ENCODE data around the gene SYNGAP1.
A peak's percentile ranks its signal among the peaks of the same experiment; 100 is the strongest.

Gene SYNGAP1

GRCh38 chr6:33405386-33405940 is 14.4 kb upstream of the SYNGAP1 start:
- DNase-seq = no peak

GRCh38 chr6:33406126-33406525 is 13.7 kb upstream of the SYNGAP1 start:
- DNase-seq = no peak

- DNase-seq = peak; percentile 66
Observed at GRCh38 chr6:33407132-33407718, 12.6 kb upstream of the SYNGAP1 start.

GRCh38 chr6:33410050-33410710 is 9.7 kb upstream of the SYNGAP1 start:
- DNase-seq = peak; percentile 98

- DNase-seq = peak; percentile 29
Observed at GRCh38 chr6:33410711-33411631, 8.9 kb upstream of the SYNGAP1 start, which contains the start of gene PHF1. Gene PHF1 (plus strand): TSS chr6:33411014. CDS start chr6:33412264, 1,250 bp downstream.

- DNase-seq = no peak
Observed at GRCh38 chr6:33411632-33412005, 8.2 kb upstream of the SYNGAP1 start.

- no peak for DNase-seq
Observed at GRCh38 chr6:33412140-33413009, 7.5 kb upstream of the SYNGAP1 start.

GRCh38 chr6:33413241-33414120 is 6.4 kb upstream of the SYNGAP1 start:
- DNase-seq = no peak

GRCh38 chr6:33414592-33415271 is 5.1 kb upstream of the SYNGAP1 start:
- no peak for DNase-seq

- DNase-seq = no peak
Observed at GRCh38 chr6:33415831-33416230, 4.0 kb upstream of the SYNGAP1 start.

- DNase-seq = no peak
Observed at GRCh38 chr6:33416386-33417127, 3.3 kb upstream of the SYNGAP1 start.

GRCh38 chr6:33417128-33417902 is 2.5 kb upstream of the SYNGAP1 start:
- DNase-seq = no peak

GRCh38 chr6:33417903-33418689 is 1.8 kb upstream of the SYNGAP1 start, which contains the start of gene CUTA:
Gene CUTA (minus strand): TSS chr6:33418107. CDS start chr6:33418000, 107 bp downstream.
- peak; percentile 100 for DNase-seq

- no peak for DNase-seq
Observed at GRCh38 chr6:33418690-33419291, 1.1 kb upstream of the SYNGAP1 start.

- DNase-seq = peak; percentile 64
Observed at GRCh38 chr6:33420491-33421343, 852 bp downstream of the SYNGAP1 start.

- DNase-seq = no peak
Observed at GRCh38 chr6:33421344-33421643, 1.4 kb downstream of the SYNGAP1 start.

- no peak for DNase-seq
Observed at GRCh38 chr6:33423777-33424176, 3.9 kb downstream of the SYNGAP1 start.
